Measurements from ENCODE around the gene SYAP1. TPM values are rescaled to one million over a fixed set of nuclear protein-coding genes. Genes with fewer than 3 reads are reported as not detected.
"Not testable (repeated sequence)": the region's sequence is repeated elsewhere in the genome, so short reads cannot be mapped to it uniquely, and the experiment has no call there.

The SYAP1 gene
- total and polyA plus RNA-seq, 4 donors, result 9.6 to 29.0 (median 21.3) TPM

GRCh38 chrX:16754019-16754418 is 34.6 kb downstream of the SYAP1 start:
- no peak for DNase-seq (ENCODE audit: low spot score)
- 85% methylated on average over 2 of the region's 2 CpGs for WGBS
- Histone ChIP-seq H3K4me3 (ENCODE audit: low read depth in 1 of 3, low read length in 3 of 3) (no peak overlapping the region), H3K27ac (ENCODE audit: low read depth in 1 of 2, low read length in 2 of 2) (no peak overlapping the region), H3K9ac (ENCODE audit: low read depth in 1 of 2, low read length in 2 of 2) (no peak overlapping the region), H3K27me3 (ENCODE audit: control insufficient read depth in 4 of 4, insufficient read depth in 4 of 4, low read length in 3 of 4) (no peaks in the 10 kb centered on the region), H3K36me3 (ENCODE audit: control insufficient read depth in 4 of 4, insufficient read depth in 3 of 4, low read depth in 1 of 4, low read length in 3 of 4) (peaks cover 4 to 53% (median 33%) of the 10 kb centered on the region in 4 donors), H3K4me1 (ENCODE audit: control insufficient read depth in 4 of 4, insufficient read depth in 4 of 4, low read length in 3 of 4) (no peaks in the 10 kb centered on the region), H3K9me3 (ENCODE audit: control insufficient read depth in 4 of 4, low read length in 3 of 4) (no peaks in the 10 kb centered on the region)
- TF ChIP-seq NR2F2 (IDR thresholded peaks at IDR 0.05), result no peak
- TF ChIP-seq TAF1 (conservative IDR thresholded peaks at IDR 0.05), result no peak
- no peak for TF ChIP-seq RXRA (IDR thresholded peaks at IDR 0.05)
- TF ChIP-seq ZBTB33 (IDR thresholded peaks at IDR 0.05), result no peak
- TF ChIP-seq, protein P1, sequence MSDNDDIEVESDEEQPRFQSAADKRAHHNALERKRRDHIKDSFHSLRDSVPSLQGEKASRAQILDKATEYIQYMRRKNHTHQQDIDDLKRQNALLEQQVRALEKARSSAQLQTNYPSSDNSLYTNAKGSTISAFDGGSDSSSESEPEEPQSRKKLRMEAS (IDR thresholded peaks at IDR 0.05), result no peak
- no peak for TF ChIP-seq GABPA (IDR thresholded peaks at IDR 0.05 in 1 of 2, conservative IDR thresholded peaks at IDR 0.05 in 1 of 2)
- TF ChIP-seq HNF4A (conservative IDR thresholded peaks at IDR 0.05), result no peak

GRCh38 chrX:16756724-16757123 is 37.3 kb downstream of the SYAP1 start:
- Histone ChIP-seq H3K4me1 (ENCODE audit: control insufficient read depth in 4 of 4, insufficient read depth in 4 of 4, low read length in 3 of 4) (no peaks in the 10 kb centered on the region), H3K9me3 (ENCODE audit: control insufficient read depth in 4 of 4, low read length in 3 of 4) (no peaks in the 10 kb centered on the region), H3K27me3 (ENCODE audit: control insufficient read depth in 4 of 4, insufficient read depth in 4 of 4, low read length in 3 of 4) (no peaks in the 10 kb centered on the region), H3K4me3 (ENCODE audit: low read depth in 1 of 3, low read length in 3 of 3) (no peak overlapping the region), H3K9ac (ENCODE audit: low read depth in 1 of 2, low read length in 2 of 2) (no peak overlapping the region), H3K27ac (ENCODE audit: low read depth in 1 of 2, low read length in 2 of 2) (no peak overlapping the region), H3K36me3 (ENCODE audit: control insufficient read depth in 4 of 4, insufficient read depth in 3 of 4, low read depth in 1 of 4, low read length in 3 of 4) (peaks cover 2 to 57% (median 41%) of the 10 kb centered on the region in 4 donors)
- no peak for DNase-seq (ENCODE audit: low spot score)
- WGBS, result 98% methylated on average over 4 of the region's 4 CpGs
- TF ChIP-seq ATF3 (IDR thresholded peaks at IDR 0.05) (no peak), TAF1 (conservative IDR thresholded peaks at IDR 0.05) (no peak), EGR1 (IDR thresholded peaks at IDR 0.05; ENCODE audit: low read depth in 2 of 2) (no peak), GABPA (IDR thresholded peaks at IDR 0.05 in 1 of 2, conservative IDR thresholded peaks at IDR 0.05 in 1 of 2) (no peak)

DNA sequence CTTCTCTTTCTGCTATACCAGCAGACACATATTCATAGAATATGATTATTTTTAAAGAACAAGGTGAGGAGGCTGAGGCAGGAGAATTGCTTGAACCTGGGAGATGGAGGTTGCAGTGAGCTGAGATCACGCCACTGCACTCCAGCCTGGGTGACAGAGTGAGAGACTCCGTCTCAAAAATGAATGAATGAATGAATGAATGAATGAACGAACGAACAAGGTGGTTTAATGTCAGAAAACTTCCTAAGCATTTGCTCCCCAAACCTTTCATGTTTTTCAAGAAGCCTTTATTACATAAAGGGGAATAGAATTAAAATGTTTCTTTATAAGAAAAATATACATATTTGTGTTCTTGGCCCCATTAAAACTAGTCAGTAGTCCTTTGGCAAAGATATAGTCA is 42.1 kb downstream of the SYAP1 start:
- not testable (repeated sequence) for H3K4me1 ChIP-seq (ENCODE audit: control insufficient read depth in 4 of 4, insufficient read depth in 4 of 4, low read length in 3 of 4); H3K27me3 ChIP-seq (ENCODE audit: control insufficient read depth in 4 of 4, insufficient read depth in 4 of 4, low read length in 3 of 4); H3K9me3 ChIP-seq (ENCODE audit: control insufficient read depth in 4 of 4, low read length in 3 of 4); H3K4me3 ChIP-seq (ENCODE audit: low read depth in 1 of 3, low read length in 3 of 3); H3K27ac ChIP-seq (ENCODE audit: low read depth in 1 of 2, low read length in 2 of 2); DNase-seq (ENCODE audit: low spot score); H3K9ac ChIP-seq (ENCODE audit: low read depth in 1 of 2, low read length in 2 of 2)
- peaks cover 0 to 32% (median 25%) of the 10 kb centered on the region in 4 donors for H3K36me3 ChIP-seq (ENCODE audit: control insufficient read depth in 4 of 4, insufficient read depth in 3 of 4, low read depth in 1 of 4, low read length in 3 of 4)
- WGBS, result 92% methylated on average over 4 of the region's 4 CpGs

DNA sequence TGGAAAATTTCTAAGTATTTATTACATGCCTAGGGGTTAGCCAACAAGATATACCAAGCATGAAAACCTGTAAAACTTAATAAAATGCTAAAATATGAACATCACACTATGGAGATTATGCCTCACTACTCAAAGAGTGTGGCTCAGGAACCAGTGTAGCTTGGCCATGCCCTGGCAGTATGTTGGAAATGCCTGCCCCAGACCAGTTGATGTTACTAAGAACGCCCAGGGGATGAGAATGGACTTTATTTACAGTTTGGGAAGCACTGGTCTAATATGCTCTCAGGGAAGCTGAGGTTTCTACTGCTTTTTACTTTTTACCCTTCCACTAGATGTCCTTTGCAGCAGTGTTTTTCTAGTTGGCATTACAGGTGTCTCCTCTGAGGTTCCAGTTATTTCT is 43.2 kb downstream of the SYAP1 start:
- H3K9me3 ChIP-seq (ENCODE audit: control insufficient read depth in 4 of 4, low read length in 3 of 4), result no peaks in the 10 kb centered on the region
- DNase-seq (ENCODE audit: low spot score), result no peak
- 100% methylated on average over 1 of the region's 1 CpG for WGBS
- TF ChIP-seq CTCF (IDR thresholded peaks at IDR 0.05; ENCODE audit: low read depth, low read length, missing input control) (no peak), HNF4G (IDR thresholded peaks at IDR 0.05) (no peak), SP1 (IDR thresholded peaks at IDR 0.05) (no peak), NR2F2 (IDR thresholded peaks at IDR 0.05) (no peak), ZBTB33 (IDR thresholded peaks at IDR 0.05) (no peak), REST (IDR thresholded peaks at IDR 0.05) (no peak), GABPA (IDR thresholded peaks at IDR 0.05 in 1 of 2, conservative IDR thresholded peaks at IDR 0.05 in 1 of 2) (no peak)

More for the DNA sequence above, 43.2 kb downstream of the SYAP1 start:
- Histone ChIP-seq H3K4me3 (ENCODE audit: low read depth in 1 of 3, low read length in 3 of 3) (no peak overlapping the region), H3K27ac (ENCODE audit: low read depth in 1 of 2, low read length in 2 of 2) (no peak overlapping the region), H3K36me3 (ENCODE audit: control insufficient read depth in 4 of 4, insufficient read depth in 3 of 4, low read depth in 1 of 4, low read length in 3 of 4) (peaks cover 0 to 24% (median 17%) of the 10 kb centered on the region in 4 donors), H3K4me1 (ENCODE audit: control insufficient read depth in 4 of 4, insufficient read depth in 4 of 4, low read length in 3 of 4) (no peaks in the 10 kb centered on the region), H3K27me3 (ENCODE audit: control insufficient read depth in 4 of 4, insufficient read depth in 4 of 4, low read length in 3 of 4) (no peaks in the 10 kb centered on the region), H3K9ac (ENCODE audit: low read depth in 1 of 2, low read length in 2 of 2) (no peak overlapping the region)

All from liver (tissue), 9 donors.